ENCODE results near the gene MIOX. TPM values are rescaled to one million over a fixed set of nuclear protein-coding genes. Genes with fewer than 3 reads are reported as not detected.

Gene MIOX
- polyA plus RNA-seq, 3 donors, result 2.4 to 13.6 (median 3.0) TPM

GRCh38 chr22:50483106-50483505 lies 3.6 kb upstream of the MIOX start:
- no peak for DNase-seq (ENCODE audit: extremely low read depth in 1 of 11, low read depth in 9 of 11, low spot score in 4 of 11)

- no peak for DNase-seq (ENCODE audit: extremely low read depth in 1 of 11, low read depth in 9 of 11, low spot score in 4 of 11)
Measured at GRCh38 chr22:50483556-50483955, 3.1 kb upstream of the MIOX start.

GRCh38 chr22:50483977-50484853 lies 2.4 kb upstream of the MIOX start:
- DNase-seq (ENCODE audit: extremely low read depth in 1 of 11, low read depth in 9 of 11, low spot score in 4 of 11), result peak in 1 of 11 donors; percentile 55

GRCh38 chr22:50485221-50486131 lies 1.2 kb upstream of the MIOX start:
- DNase-seq (ENCODE audit: extremely low read depth in 1 of 11, low read depth in 9 of 11, low spot score in 4 of 11), result no peak

- no peak for DNase-seq (ENCODE audit: extremely low read depth in 1 of 11, low read depth in 9 of 11, low spot score in 4 of 11)
Measured at GRCh38 chr22:50487290-50488005, 789 bp downstream of the MIOX start.

GRCh38 chr22:50488006-50488677 lies 1.5 kb downstream of the MIOX start:
- DNase-seq (ENCODE audit: extremely low read depth in 1 of 11, low read depth in 9 of 11, low spot score in 4 of 11), result no peak

GRCh38 chr22:50488886-50489285 lies 2.2 kb downstream of the MIOX start:
- no peak for DNase-seq (ENCODE audit: extremely low read depth in 1 of 11, low read depth in 9 of 11, low spot score in 4 of 11)

GRCh38 chr22:50489363-50490243 lies 2.9 kb downstream of the MIOX start:
- no peak for DNase-seq (ENCODE audit: extremely low read depth in 1 of 11, low read depth in 9 of 11, low spot score in 4 of 11)

- DNase-seq (ENCODE audit: extremely low read depth in 1 of 11, low read depth in 9 of 11, low spot score in 4 of 11), result no peak
Measured at GRCh38 chr22:50490531-50491308, 4.1 kb downstream of the MIOX start.

- DNase-seq (ENCODE audit: extremely low read depth in 1 of 11, low read depth in 9 of 11, low spot score in 4 of 11), result no peak
Measured at GRCh38 chr22:50497093-50497492, 10.4 kb downstream of the MIOX start.

GRCh38 chr22:50498322-50498890 lies 11.7 kb downstream of the MIOX start:
- DNase-seq (ENCODE audit: extremely low read depth in 1 of 11, low read depth in 9 of 11, low spot score in 4 of 11), result peak in 1 of 11 donors; percentile 70

- no peak for DNase-seq (ENCODE audit: extremely low read depth in 1 of 11, low read depth in 9 of 11, low spot score in 4 of 11)
Measured at GRCh38 chr22:50500452-50500851, 13.8 kb downstream of the MIOX start.

GRCh38 chr22:50502096-50502495 lies 15.4 kb downstream of the MIOX start:
- no peak for DNase-seq (ENCODE audit: extremely low read depth in 1 of 11, low read depth in 9 of 11, low spot score in 4 of 11)

- DNase-seq (ENCODE audit: extremely low read depth in 1 of 11, low read depth in 9 of 11, low spot score in 4 of 11), result no peak
Measured at GRCh38 chr22:50502628-50503474, 16.2 kb downstream of the MIOX start.

- DNase-seq (ENCODE audit: extremely low read depth in 1 of 11, low read depth in 9 of 11, low spot score in 4 of 11), result no peak
Measured at GRCh38 chr22:50503475-50504145, 17.0 kb downstream of the MIOX start.

All from renal cortex interstitium (tissue), 11 donors.